Measurements from ENCODE around the gene FKBP8.

The FKBP8 gene

GRCh38 chr19:18493440-18494266 is 49.7 kb downstream of the FKBP8 start:
- Histone ChIP-seq H3K4me1 (ENCODE audit: low read length) (no peaks in the 10 kb centered on the region), H3K4me3 (ENCODE audit: low read length) (no peak overlapping the region), H4K20me1 (ENCODE audit: insufficient read depth, low read length) (peaks cover 97% of the 10 kb centered on the region), H2AFZ (ENCODE audit: low read depth, low read length) (no peak overlapping the region), H3K9ac (ENCODE audit: low read length) (no peak overlapping the region), H3K79me2 (ENCODE audit: low read length) (peaks cover 98% of the 10 kb centered on the region), H3K36me3 (replicated peaks; ENCODE audit: low read depth, low read length) (no peaks in the 10 kb centered on the region), H3K4me2 (ENCODE audit: low read length) (no peak overlapping the region), H3K27ac (ENCODE audit: low read length) (no peak overlapping the region), H3K27me3 (ENCODE audit: low read depth, low read length) (no peaks in the 10 kb centered on the region), H3K9me3 (ENCODE audit: insufficient read depth, low read length) (no peaks in the 10 kb centered on the region)
- TF ChIP-seq EZH2phosphoT487 (IDR thresholded peaks at IDR 0.05; ENCODE audit: low read depth), result no peak
- no peak for TF ChIP-seq CTCF (IDR thresholded peaks at IDR 0.05; ENCODE audit: low read depth, low read length)

DNA sequence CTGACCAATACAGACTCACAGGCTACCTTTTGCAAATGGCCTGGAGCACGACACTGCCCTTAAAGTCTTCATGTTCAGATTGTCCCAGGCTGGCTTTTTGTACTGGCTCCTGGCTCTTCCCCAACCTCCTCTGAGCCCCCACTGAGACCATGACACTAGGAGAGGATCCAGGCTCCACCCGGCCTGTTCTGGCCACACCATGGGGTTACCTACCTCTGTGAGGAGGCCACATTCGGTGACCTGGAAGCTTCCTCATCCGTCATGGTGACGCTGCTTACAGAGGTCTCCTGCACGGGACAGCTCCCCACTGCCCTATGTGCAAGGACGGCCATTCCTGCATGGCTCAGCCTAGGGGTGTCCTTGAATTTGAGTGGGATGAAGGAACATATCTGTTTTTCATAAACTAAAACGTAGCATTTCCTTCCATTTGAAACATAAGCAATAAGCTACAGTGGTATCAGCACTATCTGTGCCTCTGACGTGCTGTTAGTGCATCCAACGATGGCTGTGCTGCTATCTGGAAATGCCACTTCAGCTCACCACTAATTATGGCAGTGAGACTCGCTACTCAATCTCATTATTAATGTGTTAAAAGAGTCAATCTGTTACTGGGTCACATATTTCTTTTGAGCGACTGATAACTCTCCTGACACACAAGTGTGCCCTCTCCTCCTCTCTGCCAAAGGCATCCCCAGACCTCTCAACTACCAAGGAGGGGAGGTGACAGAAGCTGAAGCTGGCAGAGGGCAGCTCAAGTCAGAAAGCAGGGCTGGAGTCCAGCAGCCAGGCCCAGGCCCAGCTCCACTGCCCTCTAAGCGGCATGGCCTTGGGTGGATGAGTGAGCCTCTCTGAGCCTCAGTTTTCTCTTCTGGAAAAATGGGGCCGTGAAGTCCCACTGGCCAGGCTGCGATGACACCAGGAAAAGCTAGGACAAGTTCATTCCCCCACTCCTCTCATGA is 51.1 kb downstream of the FKBP8 start:
- H2AFZ ChIP-seq (ENCODE audit: low read depth, low read length), result no peak overlapping the region
- no peaks in the 10 kb centered on the region for H3K36me3 ChIP-seq (replicated peaks; ENCODE audit: low read depth, low read length)
- H3K4me1 ChIP-seq (ENCODE audit: low read length), result no peaks in the 10 kb centered on the region
- H3K27ac ChIP-seq (ENCODE audit: low read length), result no peak overlapping the region
- TF ChIP-seq EZH2phosphoT487 (IDR thresholded peaks at IDR 0.05; ENCODE audit: low read depth) (no peak), CTCF (IDR thresholded peaks at IDR 0.05; ENCODE audit: low read depth, low read length) (no peak)
- no peak overlapping the region for H3K4me2 ChIP-seq (ENCODE audit: low read length)
- no peaks in the 10 kb centered on the region for H3K27me3 ChIP-seq (ENCODE audit: low read depth, low read length)
- H3K4me3 ChIP-seq (ENCODE audit: low read length), result no peak overlapping the region
- no peaks in the 10 kb centered on the region for H3K9me3 ChIP-seq (ENCODE audit: insufficient read depth, low read length)
- H3K9ac ChIP-seq (ENCODE audit: low read length), result no peak overlapping the region
- H4K20me1 ChIP-seq (ENCODE audit: insufficient read depth, low read length), result peaks cover 97% of the 10 kb centered on the region
- H3K79me2 ChIP-seq (ENCODE audit: low read length), result peaks cover 98% of the 10 kb centered on the region

DNA sequence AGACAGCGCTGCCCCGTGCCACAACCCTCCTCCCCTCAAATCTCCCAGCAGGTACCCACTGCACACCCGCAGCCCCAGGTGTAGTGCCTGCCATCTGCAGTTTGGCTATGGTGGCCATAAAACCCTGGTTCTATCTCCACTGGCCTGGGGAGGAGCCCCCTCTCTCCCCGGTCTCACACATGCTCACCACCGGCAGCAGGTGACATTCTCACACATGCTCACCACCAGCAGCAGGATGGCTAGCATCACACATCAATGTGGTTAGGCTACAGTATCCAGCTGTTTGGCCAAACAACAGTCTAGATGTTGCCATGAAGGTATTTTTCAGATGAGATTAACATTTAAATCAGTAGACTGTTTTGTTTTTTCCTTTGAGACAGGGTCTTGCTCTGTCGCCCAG is 52.6 kb downstream of the FKBP8 start:
- Histone ChIP-seq H4K20me1 (ENCODE audit: insufficient read depth, low read length) (peaks cover 97% of the 10 kb centered on the region), H3K9ac (ENCODE audit: low read length) (no peak overlapping the region), H3K4me2 (ENCODE audit: low read length) (no peak overlapping the region), H3K27me3 (ENCODE audit: low read depth, low read length) (no peaks in the 10 kb centered on the region), H3K4me1 (ENCODE audit: low read length) (no peaks in the 10 kb centered on the region), H3K36me3 (replicated peaks; ENCODE audit: low read depth, low read length) (no peaks in the 10 kb centered on the region), H2AFZ (ENCODE audit: low read depth, low read length) (no peak overlapping the region), H3K79me2 (ENCODE audit: low read length) (peaks cover 98% of the 10 kb centered on the region), H3K27ac (ENCODE audit: low read length) (no peak overlapping the region), H3K4me3 (ENCODE audit: low read length) (no peak overlapping the region), H3K9me3 (ENCODE audit: insufficient read depth, low read length) (no peaks in the 10 kb centered on the region)
- TF ChIP-seq EZH2phosphoT487 (IDR thresholded peaks at IDR 0.05; ENCODE audit: low read depth) (no peak), CTCF (IDR thresholded peaks at IDR 0.05; ENCODE audit: low read depth, low read length) (no peak)

- Histone ChIP-seq H3K9me3 (ENCODE audit: insufficient read depth, low read length) (no peaks in the 10 kb centered on the region), H3K9ac (ENCODE audit: low read length) (no peak overlapping the region), H4K20me1 (ENCODE audit: insufficient read depth, low read length) (peaks cover 97% of the 10 kb centered on the region), H3K36me3 (replicated peaks; ENCODE audit: low read depth, low read length) (no peaks in the 10 kb centered on the region), H2AFZ (ENCODE audit: low read depth, low read length) (no peak overlapping the region), H3K4me3 (ENCODE audit: low read length) (no peak overlapping the region), H3K4me1 (ENCODE audit: low read length) (no peaks in the 10 kb centered on the region), H3K4me2 (ENCODE audit: low read length) (no peak overlapping the region), H3K79me2 (ENCODE audit: low read length) (peaks cover 98% of the 10 kb centered on the region), H3K27me3 (ENCODE audit: low read depth, low read length) (no peaks in the 10 kb centered on the region), H3K27ac (ENCODE audit: low read length) (no peak overlapping the region)
- TF ChIP-seq EZH2phosphoT487 (IDR thresholded peaks at IDR 0.05; ENCODE audit: low read depth) (no peak), CTCF (IDR thresholded peaks at IDR 0.05; ENCODE audit: low read depth, low read length) (no peak)
Observed at GRCh38 chr19:18489627-18490184, 53.7 kb downstream of the FKBP8 start.
